HG03558 (cell line): ENCODE measurements around the gene KIF18A.

Experiments
- ATAC-seq: cut with Tn5 transposase; IDR thresholded peaks from one replicate; pipeline ENCODE4 v1.9.1; 2021; ENCODE audit warnings: moderate number of reproducible peaks; ENCODE audit not compliant: unreplicated experiment; ENCODE audit errors: extremely low read depth

KIF18A gene

DNA sequence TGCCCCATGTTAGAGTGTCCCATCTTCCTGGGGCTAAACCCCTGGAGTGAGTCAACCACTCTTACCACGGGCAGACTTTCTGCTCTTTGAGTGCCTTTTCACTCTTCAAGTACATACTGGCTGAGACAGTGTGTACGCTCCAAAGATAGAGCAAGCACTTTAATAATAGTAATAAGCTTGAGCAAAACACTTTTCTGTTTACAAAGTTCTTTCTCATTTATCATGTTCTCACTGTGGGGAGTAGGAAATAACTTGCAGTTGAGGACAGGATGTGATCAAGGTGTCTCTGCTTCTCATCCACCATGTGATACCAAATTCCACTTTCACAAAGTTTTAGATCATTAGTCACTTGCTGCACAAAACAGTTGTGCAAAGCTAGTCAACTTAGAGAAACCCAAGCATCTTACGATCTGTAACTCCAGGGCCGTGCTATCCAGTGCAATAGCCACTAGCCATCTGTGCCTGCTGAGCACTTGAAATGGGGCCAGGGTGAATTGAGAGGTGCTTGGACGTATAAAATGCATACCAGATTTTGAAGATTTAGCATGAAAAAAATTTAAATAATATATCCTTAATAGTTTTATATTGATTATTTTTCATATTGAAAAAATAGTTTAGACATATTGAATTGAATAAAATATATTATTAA, 135.3 kb downstream of the KIF18A start:
- no peak for ATAC-seq

DNA sequence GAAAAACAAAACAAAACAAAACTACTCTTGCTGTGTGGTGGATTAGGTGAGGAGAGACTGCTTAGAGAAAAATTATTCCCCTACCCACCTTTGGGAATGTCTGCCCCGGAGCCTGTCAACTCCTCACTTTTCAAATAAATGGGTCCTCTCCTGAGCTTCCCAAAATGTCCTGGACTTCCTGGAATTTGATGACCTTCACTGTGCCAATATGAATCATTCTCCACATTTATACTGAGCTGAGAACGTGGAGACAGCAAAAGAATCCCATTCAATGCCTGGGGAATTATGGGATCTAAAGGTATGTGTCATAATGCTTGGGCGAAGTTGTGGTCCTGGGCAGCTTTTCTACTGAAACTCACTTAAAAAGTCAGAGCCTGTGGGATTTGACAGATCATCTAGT, 136.8 kb downstream of the KIF18A start:
- ATAC-seq, result no peak
